GM18951 (cell line): ENCODE measurements around the gene VPS35.

ENCODE experiments used
- POLR2A ChIP-seq: IDR thresholded peaks from 4 replicates; pipeline ENCODE4 v1.6.1; 2011; ENCODE audit warnings: mild to moderate bottlenecking; ENCODE audit not compliant: insufficient read length, insufficient read depth; ENCODE audit errors: extremely low read depth
- in situ Hi-C: fragments of 300-500 bp; cut with MboI; formaldehyde crosslinking; loops from one replicate; pipeline ENCODE4 v1.12.0; 2022; ENCODE audit warnings: low sequenced_read_pairs, mixed read lengths, inconsistent platforms; ENCODE audit not compliant: unreplicated experiment

Gene VPS35

DNA sequence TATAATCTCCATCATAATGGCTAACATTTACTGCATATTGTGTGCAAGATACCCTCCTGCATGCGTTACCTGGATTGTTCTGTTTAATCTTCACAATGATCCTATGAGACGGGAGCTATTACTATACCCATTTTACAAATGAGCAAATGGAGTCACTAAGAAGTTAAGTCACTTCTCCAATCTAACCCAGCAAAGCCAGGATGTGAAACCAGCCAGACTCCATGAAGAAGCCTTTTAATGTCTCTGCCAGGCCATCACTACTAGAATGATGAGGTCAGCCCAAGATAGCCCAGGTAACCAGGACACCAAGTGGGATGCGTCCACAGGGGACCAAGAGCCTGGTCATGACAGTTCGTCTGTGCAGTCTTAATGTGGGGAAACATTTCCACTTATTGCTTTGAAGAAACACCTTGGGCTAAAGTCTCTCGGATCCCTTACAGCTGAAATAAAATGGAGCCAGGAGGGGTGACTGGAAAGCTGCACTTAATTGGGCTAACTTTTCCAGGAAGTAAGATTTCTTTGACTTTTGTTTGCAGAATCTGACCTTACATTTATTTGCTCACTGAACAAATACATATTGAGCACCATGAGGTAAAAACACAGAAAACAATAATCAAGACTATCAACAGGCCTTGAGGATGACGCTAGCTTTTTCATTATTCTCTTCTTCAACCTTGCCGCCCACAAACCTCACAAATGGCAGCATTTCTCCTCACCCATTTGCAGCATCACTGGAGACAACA lies 66.9 kb downstream of the VPS35 start:
- in situ Hi-C loops: no loop called here

GRCh38 chr16:46621006-46621933 lies 67.7 kb downstream of the VPS35 start, which contains the start of gene SHCBP1:
Gene SHCBP1, minus strand, starts transcription at chr16:46621379. Its CDS starts 20 bp downstream, at chr16:46621359.
- peak; percentile 87 for TF ChIP-seq POLR2A
- in situ Hi-C loops: no loop called here

More for the DNA sequence above, 66.9 kb downstream of the VPS35 start:
- TF ChIP-seq POLR2A: no peak

- in situ Hi-C loops: no loop called here
- TF ChIP-seq POLR2A: no peak
These were observed 68.5 kb downstream of the VPS35 start for GRCh38 chr16:46620266-46621005.

- in situ Hi-C loops: no loop called here
- no peak for TF ChIP-seq POLR2A
These were observed 70.5 kb downstream of the VPS35 start for GRCh38 chr16:46618516-46618915.

DNA sequence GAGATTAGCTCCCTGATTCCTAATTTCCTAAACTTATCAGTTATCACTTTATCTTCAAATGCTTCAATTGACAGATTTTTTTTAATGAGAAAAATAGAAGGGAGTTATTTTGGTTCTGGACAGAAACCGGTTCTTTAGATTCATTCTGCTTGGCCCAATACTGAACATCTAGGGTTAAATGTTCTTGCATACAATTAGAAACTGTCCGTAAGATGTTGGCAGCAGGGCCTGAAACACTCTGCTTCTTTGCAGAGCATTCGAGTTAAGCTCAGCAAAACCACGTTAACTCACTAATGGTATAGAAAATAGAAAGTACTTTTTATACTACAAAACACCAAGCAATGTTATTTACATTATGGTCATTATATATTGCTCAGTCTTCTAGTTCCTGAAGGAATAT lies 75.0 kb downstream of the VPS35 start:
- TF ChIP-seq POLR2A: no peak
- in situ Hi-C loops: no loop called here

DNA sequence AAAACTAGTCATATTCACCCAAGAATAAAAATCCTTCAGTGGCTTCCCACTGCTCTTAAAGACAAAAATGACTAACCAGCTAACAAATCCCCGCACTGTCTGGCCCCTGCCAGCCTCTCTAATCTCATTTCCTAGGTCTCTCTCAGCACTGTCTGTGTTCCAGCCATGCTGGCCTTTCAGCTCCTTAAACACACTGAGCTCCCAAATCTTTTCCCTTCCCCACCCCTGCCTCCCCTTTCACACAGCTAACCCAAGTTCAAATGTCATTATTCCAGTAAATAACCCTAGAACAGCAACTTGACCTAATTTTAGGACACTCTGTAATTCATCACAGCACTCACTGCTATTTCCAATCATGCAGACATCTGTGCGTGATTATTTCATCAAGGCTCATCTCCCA lies 75.6 kb downstream of the VPS35 start:
- TF ChIP-seq POLR2A: no peak
- in situ Hi-C loops: no loop called here

DNA sequence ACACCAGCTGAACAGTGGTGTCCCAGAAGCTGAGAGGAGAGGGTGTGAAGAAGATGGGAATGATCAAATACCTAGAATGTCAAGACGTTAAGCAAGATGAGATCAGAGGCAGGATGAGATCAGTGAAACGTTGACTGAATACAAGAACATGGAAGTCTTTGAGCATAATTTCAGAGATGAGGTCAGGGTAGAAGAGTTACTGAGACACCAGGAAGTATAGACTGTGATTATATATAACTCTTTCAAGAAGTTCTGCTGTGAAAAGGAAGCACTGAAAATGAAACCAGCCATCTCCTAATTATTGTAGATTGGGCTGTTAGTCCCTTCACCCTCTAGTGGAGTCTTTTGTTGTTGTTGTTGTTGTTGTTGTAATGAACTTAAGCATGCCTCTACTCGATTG lies 76.9 kb downstream of the VPS35 start:
- no peak for TF ChIP-seq POLR2A
- in situ Hi-C loops: no loop called here

GRCh38 chr16:46607529-46607928 lies 81.4 kb downstream of the VPS35 start:
- in situ Hi-C loops: no loop called here
- no peak for TF ChIP-seq POLR2A

DNA sequence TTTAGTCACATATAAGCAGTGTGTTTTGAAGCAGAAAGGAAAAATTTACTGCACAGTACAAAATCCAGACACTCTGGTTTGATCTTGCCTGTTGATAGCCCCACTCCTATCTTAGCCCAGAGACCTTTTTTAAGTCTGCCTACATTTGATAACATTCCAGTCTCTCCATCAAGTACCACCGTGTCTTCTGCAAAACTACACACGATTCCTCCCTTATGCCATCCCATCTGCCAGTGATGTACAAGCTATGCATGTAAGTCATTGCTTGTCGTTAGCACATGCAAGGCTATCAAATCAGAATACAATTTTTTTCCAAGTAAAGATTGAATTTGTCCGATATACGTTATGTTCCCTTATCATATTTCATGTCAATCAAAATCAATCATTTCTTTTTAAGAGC lies 82.7 kb downstream of the VPS35 start:
- no peak for TF ChIP-seq POLR2A
- in situ Hi-C loops: no loop called here
